Activated CD4-positive, alpha-beta T cell treated with anti-CD3 and anti-CD28 coated beads, Interleukin-2, amount 50 U/mL, for 1 hour (primary cell): ENCODE data around the gene ZCCHC17.

Experiments
- DNase-seq: peaks from one replicate; pipeline ENCODE4 v3.0.0-alpha.2; 2020

ZCCHC17 gene

DNA sequence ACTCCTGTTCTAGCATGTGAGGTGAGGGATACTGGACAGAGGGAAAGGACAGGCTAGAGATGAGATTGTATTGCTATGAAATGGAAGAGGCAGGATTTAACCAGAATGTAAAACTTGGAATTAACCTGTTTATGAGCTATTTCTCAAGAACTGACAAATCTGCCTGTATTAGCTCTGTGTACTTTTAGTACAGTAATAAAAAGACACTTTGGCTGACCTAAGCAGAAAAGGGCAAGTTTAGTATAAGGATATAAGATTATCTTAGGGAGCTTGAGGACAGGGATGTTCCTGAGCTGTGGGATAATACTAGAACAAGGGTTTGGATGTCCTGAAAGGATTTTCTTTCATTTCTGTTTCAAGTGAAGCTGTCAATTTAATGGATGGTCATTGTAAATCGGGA is 11.2 kb downstream of the ZCCHC17 start:
- no peak for DNase-seq

DNA sequence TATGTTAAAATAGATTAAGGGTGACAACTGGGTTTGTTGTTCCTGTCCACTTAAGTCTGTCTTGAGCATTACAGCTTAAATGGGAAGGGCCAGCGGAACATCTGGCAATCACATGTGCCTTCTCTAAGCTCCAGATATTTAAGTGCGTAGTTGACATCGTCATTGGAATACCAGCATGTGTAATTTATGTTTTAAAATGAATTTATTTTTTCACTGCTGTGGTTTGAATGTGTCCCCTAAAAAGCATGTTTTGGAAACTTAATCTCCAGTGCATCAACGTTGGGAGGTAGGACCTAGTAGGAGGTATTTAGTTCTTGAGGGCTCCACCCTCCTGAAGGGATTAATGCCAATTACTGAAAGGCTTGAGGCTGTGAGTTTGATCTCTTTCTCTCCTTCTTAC is 13.4 kb downstream of the ZCCHC17 start:
- no peak for DNase-seq

DNA sequence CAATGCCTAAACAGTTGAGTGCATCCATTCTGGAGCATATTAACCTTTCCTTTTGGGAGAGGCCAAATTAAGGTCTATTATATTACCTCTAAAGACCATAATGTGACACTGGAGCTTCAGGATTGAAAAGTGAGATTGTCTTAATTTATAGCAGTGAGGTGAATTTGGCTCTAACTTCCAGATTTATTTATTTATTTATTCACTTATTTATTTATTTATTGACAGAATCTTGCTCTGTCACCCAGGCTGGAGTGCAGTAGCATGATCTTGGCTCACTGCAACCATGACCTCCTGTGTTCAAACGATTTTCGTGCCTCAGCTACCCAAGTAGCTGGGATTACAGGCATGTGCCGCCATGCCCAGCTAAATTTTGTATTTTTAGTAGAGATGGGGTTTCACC is 19.1 kb downstream of the ZCCHC17 start:
- DNase-seq = no peak

DNA sequence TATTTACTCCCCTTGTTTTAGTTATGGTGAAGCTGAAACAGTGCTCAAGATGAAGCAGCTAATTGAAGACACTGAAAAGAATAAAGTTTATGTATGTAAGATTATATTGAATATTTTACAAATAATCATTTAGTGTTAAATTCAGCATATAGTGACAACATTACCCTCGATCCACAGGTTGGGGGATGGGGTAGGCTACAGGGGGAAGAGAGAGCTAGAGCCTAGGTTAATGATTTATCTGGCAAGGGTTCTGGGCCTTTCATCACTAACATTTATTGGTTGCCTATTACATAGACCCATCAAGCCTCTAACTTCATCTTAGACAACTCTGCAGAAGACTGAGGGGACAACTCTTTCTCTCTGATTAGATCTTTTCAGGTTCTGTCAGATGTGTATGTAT is 21.3 kb downstream of the ZCCHC17 start:
- no peak for DNase-seq

DNA sequence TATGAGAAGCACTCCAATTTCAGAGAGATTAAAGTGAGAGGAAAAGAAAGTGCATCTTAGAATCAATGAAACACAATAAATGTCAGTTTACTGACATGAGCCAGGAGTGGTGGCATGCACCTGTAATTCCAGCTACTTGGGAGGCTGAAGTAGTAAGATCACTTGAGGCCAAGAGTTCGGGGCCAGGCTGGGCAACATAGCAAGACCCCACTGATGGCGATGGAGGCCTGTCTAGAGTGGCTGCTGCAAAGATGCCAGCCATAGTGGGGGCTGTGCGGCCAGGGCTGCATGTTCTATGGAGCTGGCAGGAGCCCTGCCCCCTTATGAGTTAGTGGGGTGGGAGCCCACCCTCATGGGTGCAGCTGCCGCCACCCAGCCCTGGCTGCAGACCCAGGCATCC is 27.3 kb downstream of the ZCCHC17 start:
- no peak for DNase-seq

DNA sequence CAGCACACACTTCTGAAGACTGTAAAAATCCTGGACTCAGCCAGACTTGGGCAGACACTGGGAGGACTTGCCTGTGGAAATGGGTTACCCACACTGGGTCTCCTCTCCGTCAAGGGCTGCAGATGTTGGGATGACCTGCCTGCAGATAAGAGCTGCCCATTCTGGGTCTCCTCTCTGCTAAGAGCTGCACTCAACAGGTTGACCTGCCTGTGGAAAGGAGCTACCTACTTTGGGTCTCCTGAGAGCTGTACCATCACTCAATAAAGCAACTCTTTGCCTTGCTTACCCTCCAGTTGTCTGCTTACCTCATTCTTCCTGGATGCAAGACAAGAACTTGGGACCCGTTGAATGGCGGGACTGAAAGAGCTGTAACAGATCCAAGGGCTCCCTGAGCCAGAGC is 28.2 kb downstream of the ZCCHC17 start:
- DNase-seq = no peak

DNA sequence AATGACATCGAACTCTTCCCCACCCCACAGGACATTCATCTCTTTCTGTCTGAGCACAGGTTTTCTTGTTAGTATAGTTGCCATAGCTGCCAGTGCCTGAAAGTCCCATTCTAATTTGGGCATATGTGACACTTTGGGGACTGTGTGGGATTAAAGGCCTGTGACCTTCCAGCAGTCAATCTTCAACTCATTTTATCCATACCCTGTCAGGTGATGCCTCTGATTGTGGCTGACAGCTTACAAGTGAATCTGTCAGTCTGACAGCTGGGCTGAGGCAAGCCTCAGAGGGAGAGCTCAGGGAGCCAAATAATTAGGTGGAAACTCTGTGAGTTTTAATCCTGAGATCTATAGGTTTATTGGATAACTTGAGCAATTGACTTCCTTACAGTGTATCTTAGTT is 29.6 kb downstream of the ZCCHC17 start:
- no peak for DNase-seq

DNA sequence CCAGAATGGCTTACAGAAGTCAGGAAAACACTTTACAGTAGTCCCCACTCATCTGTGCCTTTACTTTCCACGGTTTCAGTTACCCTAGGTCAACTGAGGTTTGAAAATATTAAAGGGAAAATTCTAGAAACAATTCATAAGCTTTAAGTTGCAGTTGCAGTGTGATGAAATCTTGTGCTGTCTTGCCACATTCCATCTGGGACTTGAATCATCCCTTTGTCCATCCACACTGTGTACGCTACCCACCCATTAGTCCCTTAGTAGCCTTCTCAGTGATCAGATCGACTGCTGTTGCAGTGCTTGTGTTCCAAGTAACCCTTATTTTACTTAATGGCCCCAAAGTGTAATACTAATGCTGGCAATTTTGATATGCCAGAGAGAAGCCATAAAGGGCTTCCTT is 30.5 kb downstream of the ZCCHC17 start:
- DNase-seq = no peak

DNA sequence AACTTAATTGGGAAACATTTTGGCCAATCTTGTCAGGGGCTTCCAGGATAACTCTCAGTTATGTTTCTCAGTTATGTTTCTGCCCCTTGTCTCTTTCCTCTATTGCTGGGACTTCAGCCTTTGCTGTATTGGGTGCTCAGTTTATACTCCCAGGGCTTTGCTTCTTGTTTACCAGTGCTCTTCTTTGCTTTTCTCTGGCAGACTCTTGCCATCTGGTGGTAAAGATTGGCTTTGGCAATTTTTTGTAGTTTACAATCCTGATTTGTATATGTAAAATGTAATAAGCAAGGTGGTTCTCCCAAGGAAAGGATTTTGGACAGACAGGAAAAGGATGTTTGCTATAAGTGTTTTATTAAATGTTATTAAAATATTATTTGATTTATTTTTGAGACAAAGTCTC is 38.2 kb downstream of the ZCCHC17 start:
- no peak for DNase-seq

DNA sequence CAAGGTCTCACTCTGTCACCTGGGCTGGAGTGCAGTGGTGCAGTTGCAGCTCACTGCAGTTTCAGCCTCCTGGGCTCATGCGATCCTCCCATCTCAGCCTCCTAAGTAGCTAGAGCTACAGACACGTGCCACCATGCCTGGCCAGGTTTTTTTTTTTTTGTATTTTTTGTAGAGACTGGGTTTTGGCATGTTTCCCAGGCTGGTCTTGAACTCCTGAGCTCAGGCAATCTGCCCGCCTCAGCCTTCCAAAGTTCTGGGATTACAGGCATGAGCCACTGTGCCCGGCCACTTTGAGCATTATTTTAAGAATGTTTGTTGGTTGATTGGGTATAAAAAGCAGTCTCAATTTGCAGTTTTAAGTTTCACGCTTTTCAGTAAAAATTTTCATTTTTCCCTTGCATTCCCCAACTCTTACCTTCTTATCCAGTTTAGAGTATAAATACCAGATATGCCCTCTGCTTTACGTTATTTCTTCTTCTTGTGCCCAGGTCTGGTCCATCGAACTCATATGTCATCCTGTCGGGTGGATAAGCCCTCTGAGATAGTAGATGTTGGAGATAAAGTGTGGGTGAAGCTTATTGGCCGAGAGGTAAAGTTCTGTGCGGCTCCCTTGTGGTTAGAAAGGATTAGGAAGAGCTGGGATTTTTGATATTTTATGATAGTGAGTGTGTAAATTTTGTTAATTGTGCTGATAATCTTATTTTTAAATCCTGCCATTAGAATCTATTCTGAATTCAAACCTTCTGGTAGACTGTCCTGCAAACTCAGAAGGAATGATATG is 40.0 kb downstream of the ZCCHC17 start:
- no peak for DNase-seq

DNA sequence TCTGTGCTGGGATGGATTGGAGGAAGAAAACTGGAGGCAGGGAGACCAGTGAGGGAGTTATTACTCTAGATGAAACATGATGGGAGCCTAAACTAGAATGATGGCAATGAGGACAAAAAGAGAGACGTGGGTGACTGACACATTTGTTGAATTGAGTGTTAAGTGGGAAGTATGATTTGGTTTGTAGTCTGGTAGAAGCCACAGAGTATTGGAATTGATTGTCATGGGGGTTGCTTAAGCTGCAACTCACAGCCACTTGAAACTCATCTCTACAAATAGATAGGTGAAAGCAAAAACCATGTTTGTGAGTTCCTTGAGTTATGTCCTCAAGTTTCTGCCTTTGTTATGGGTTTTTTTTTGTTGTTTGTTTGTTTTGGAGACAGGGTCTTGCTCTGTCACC is 47.7 kb downstream of the ZCCHC17 start:
- no peak for DNase-seq

DNA sequence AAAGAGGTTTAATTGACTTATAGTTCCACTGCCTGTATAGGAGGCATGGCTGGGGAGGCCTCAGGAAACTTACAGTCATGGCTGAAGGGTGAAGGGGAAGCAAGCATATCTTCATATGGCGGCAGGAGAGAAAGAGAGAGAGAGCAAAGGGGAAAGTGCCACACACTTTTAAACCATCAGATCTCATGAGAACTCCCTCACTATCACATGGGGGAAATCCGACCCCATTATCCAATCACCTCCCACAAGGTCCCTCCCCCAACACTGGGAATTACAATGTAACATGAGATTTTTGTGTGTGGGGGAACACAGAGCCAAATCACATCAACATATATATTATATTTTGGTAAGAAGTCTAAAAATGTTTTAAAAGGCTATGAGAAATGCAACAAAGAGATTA is 48.8 kb downstream of the ZCCHC17 start:
- DNase-seq = no peak

DNA sequence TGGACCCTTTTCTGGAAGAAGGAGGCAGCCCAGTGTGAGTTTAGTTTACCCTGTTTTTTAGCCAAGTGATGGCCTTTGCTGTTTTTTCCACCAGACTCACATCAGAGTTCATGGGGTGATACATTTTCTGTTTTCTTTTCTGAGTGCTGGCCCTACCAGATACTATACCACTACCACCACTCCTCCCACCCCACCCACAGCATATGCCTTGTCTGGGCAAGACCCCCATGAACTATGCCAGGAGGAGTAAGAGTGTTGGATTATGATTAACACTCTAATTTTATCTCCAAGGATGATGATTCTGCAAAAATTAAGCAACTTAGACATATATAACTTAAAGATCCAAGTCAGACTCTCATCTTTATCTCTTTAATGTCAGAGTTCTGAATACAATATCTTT is 50.0 kb downstream of the ZCCHC17 start:
- DNase-seq = no peak

DNA sequence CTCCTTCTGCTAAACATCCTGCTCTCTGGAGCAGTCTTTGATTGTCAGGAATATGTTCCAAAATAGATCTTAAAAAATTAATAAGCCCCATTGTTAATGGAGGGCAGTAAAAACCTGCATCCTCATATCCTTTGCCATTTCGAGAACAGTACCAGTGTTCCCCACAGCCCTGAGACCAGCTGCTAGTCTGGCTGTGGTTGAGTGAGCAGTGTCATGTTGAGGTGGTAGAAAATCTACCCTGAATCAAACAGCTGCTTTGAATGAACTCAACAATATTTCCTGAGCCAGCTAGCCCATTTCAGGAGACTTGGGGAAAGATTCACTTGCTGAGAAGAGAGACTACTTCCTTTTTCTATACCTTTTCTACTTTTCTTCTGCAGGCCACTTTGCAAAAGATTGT is 51.6 kb downstream of the ZCCHC17 start:
- no peak for DNase-seq

DNA sequence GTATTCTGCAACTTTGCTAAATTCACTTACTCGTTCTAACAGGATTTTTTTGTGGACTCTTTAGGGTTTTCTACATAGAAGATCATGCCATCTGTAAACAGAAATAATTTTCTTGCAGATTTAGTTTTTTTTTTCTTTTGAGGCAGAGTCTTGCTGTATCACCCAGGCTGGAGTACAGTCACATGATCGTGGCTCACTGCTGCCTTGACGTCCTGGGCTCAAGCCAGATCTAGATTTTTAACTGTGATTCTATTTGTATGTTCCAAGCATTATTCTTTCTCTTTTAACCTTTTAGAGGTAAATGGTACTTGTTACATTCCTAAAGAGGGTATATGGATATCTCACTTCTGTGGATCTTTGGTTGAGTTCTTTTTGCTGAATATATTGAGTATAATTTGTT is 57.5 kb downstream of the ZCCHC17 start:
- DNase-seq = no peak

DNA sequence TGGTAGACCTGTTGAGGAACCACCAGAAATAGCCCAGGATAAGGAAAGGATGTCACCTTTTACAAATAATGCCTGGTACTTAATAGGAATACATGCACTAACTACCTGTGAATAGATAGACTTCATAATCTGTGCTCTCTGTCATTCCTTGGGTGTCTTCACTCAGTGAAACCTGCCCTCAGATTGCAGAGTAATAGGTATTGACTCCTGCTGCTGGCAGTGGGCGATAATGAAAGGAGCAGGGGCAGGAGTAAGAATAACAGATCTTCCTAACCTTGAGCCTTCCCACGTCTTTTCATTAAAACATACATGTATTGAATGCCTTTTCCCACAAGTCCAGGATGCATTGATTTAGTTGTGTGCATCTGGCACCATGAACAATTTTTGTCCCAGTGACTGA is 59.6 kb downstream of the ZCCHC17 start:
- no peak for DNase-seq

DNA sequence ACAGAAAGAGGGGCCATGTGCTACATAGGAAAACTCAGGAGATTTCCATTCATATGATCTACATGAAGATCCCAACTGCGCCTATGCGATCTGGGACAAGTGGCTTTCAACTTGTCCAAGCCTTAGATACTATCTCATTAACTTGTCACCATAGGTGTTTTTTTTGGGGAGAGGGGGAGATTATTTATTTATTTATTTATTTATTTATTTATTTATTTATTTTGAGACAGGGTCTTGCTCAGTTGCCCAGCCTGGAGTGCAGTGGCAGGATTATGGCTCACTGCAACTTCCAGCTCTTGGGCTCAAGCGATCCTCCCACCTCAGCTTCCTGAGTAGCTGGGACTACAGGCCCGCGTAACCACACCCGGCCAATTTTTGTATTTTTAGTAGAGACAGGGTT is 64.8 kb downstream of the ZCCHC17 start:
- no peak for DNase-seq

DNA sequence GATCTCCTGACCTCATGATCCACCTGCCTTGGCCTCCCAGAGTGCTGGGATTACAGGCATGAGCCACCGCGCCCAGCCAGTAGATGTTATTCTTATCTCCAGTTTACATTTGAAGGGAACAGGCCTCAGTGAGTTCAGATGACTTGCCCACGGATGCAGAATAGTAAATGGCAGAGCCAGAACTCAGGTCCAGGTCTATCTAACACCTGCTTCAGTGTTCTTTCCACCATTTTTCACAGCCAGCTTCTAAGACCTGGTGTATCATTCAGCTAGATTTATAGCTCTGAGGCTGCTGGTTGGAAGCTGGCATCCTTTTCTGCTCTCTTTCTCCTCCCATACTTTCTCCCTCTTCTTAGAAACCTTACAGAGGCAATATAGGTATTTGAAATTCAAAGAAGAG is 65.2 kb downstream of the ZCCHC17 start:
- DNase-seq = no peak

DNA sequence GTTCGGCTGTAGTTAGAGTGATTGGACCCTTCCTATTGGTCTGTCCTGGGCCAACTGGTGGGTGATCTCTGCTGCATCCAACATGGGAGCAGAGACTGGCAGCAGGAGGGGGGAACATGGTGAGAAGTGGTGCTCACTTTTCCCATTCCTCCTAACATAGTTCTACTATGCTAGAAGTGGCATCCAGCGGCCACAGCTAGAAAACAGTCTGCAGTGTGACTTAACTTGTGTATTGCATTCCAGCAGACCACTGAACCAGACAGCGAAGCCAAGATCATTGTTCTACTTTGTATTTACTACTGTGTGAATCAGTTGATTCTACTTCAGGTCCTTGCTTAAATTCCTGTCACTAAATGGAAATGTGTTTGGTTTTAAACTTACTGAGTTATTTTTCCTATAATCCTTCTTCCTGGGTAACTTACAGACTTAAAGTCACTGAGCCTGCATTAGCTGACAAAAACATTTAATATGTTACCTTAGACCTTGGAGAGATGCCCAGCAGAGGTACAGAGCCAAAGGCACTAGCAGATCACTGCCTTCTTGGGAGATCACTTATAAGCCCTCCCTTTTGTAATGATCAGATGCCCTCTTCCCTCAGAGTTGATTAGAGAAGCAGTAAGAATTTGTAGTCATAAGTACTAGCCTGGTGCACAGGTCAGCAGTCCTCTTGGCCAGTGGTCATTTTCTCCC is 67.9 kb downstream of the ZCCHC17 start:
- no peak for DNase-seq

DNA sequence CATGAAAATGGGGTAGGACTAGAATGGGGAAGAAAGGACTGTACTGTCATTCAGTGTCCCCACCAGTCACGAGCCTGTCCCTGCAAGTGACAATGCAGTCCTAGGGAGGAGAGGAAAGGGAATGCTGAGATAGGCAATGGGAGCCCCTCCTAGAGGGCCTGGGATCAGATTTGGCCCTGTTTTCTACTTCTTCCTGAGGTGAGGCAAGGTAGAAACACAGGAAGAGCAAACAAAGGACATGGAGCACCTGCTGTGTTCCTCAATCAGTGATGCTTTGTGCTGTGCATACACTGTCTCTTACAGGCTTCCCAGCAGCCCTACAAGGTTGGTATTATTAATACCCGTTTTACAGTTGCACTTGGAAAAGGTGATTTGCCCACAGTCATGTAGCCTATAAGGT is 70.0 kb downstream of the ZCCHC17 start:
- no peak for DNase-seq

DNA sequence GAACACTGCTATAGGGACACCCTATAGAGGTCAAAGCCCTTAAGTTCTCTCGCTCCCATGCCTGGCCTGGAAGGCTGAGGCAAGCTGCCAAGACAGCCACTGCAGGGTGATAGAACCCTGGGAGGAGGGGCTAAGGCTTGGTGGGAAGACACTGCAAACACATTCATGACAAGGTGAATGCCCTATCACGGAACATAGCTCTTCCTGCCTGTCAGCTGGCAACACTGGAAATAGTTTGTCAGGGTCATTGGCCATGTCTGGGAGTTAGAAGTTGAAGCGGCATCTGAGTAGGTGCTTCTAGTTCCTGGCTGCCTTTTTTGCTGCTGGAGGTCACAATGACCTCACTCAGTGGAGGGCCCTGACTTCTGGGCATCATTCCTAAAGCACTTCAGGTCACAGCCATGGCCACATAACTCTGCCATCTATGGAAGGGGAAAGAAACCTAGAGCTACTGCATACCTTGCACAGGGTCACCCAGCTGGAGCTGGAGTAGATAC is 71.8 kb downstream of the ZCCHC17 start:
- DNase-seq = no peak

DNA sequence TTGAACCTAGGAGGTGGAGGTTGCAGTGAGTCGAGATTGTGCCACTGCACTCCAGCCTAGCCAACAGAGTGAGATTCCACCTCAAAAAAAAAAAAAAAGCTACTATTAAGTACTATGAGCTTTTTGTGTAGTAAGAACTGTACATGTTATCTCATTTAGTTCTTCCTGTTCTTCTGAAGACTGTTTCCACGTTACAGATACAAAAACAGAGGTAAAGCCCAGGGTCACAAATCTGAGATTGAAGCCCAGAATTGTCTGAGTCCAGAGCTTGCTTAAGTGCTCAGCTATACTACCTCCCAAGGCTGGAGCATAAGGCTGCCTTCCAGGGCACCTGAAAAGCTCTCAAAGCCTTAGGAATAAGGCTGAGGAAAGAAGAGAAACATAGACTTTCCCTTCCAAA is 73.2 kb downstream of the ZCCHC17 start:
- no peak for DNase-seq

DNA sequence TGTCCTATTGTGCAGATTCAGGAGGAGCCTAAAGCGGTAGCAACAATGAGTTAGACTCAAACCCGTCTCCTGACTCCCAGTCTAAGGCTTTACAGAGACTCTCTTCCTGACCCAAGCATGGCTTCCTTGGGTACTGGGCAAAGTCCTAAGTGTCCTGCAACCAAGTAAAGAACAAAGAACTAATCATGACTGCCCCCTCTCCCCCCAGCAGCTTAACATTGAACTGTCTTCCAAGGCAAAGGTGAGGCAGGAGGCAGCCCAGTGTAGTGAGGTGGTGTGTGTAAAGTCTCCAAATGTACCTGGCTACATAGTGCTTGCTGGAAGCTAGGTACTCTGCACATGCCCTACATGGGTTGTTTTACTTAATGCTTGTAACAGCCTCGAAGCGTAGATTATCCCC is 73.7 kb downstream of the ZCCHC17 start:
- DNase-seq = no peak

DNA sequence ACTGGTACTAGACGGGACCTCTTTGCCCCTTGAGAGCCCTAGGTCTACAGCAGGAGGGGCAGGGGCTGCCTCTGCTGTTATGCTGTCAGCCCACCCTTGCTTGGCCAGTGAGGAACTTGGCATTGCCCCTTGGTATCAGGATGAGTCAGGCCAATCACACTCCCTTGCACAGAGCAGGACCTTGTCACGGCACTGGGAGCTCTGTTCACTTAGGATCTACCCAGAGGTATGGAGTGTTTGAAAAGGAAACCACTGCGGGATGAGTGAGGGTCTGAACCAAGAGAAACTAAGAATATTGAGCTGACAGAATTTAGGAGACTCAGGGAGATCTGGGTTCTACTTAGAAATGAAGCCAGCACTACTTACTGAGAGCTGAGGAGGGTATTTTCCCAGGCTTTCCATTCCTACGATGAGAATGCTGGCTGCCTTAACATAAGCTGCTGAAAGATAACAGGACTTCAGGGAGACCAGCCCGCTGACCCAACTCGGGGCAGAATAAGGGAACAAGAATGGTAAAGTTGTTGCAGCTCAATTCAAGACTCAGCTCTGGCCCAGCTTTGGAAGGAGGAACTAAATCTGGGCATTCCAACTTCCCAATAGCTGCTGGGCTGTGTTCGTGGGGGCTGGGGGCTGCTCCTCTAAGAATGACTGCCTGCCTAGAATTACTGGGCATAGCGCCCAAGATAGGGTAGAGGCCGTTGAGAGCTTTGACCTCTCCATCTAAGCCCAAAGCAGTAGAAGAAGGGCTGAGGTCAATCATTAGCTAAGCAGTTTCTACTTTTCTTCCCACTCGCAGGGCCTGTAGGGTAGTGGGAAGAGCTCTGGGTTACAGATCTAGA is 74.5 kb downstream of the ZCCHC17 start:
- DNase-seq = no peak
